ENCODE measurements around the gene OR52N1. TPM values are rescaled to one million over a fixed set of nuclear protein-coding genes. Genes with fewer than 3 reads are reported as not detected.

OR52N1 gene
- total and polyA plus RNA-seq, 2 of the 8 experiments (the other 6 are each of a cell fraction or from before 2014, with no cell fraction given) = 0.09 TPM; not detected in 1

GRCh38 chr11:5809122-5809519 lies 18.1 kb upstream of the OR52N1 start:
- no peak overlapping the region for H3K56ac ChIP-seq (replicated peaks; ENCODE audit: insufficient read length, low read depth, low read length)
- peak overlapping the region; percentile 53 to 76 (median 73); a peak in 7 of 8 replicates for H3K4me3 ChIP-seq (ENCODE audit: extremely low read depth in 1 of 4, insufficient read depth in 2 of 4, low read depth in 3 of 4, low read length in 4 of 4)
- H3K23me2 ChIP-seq (ENCODE audit: low read depth, low read length) = peaks cover 5% of the 10 kb centered on the region; the same call in 1 of the 2 replicates
- peak overlapping the region; percentile 75 to 83 for H3K4me2 ChIP-seq (ENCODE audit: insufficient read depth in 1 of 2, low read depth in 2 of 2, low read length in 2 of 2)
- no peaks in the 10 kb centered on the region for H3K36me3 ChIP-seq (ENCODE audit: control insufficient read depth in 2 of 4, insufficient read depth in 4 of 4, low read length in 3 of 4)
- H3K79me2 ChIP-seq (ENCODE audit: control insufficient read depth in 1 of 2, insufficient read depth in 2 of 2, low read length in 2 of 2) = no peaks in the 10 kb centered on the region
- WGBS, 2 experiments (ENCODE audit: extremely low coverage in 1 of 2, insufficient coverage in 1 of 2, insufficient read length in 1 of 2, insufficient replicate concordance in 2 of 2, low coverage in 1 of 2, low lambda C conversion rate in 2 of 2, missing lambda C conversion rate in 1 of 2) = 73% methylated on average over 5 of the region's 5 CpGs; no CpG with 5 or more reads in 1 of the 2 experiments
- H2AK5ac ChIP-seq (ENCODE audit: low read depth, low read length) = no peak overlapping the region
- no peak overlapping the region for H4K8ac ChIP-seq (ENCODE audit: extremely low read depth, insufficient read depth, low read length)
- H3K79me1 ChIP-seq (ENCODE audit: low read depth, low read length) = no peaks in the 10 kb centered on the region
- H2BK120ac ChIP-seq (replicated peaks; ENCODE audit: low read depth, low read length) = no peak overlapping the region
- no peak overlapping the region for H2BK15ac ChIP-seq (ENCODE audit: low read length)
- H2BK5ac ChIP-seq (ENCODE audit: low read depth, low read length) = no peak overlapping the region
- TF ChIP-seq EZH2 (IDR thresholded peaks at IDR 0.05; ENCODE audit: low read depth, low read length, severe bottlenecking) (no peak), JUN (IDR thresholded peaks at IDR 0.05; ENCODE audit: low read depth, low read length) (no peak), NRF1 (IDR thresholded peaks at IDR 0.05; ENCODE audit: low read depth, low read length) (no peak), BRCA1 (IDR thresholded peaks at IDR 0.05; ENCODE audit: low read depth, low read length) (no peak), CREB1 (IDR thresholded peaks at IDR 0.05) (no peak), SP1 (IDR thresholded peaks at IDR 0.05; ENCODE audit: low read depth, low read length) (no peak), ASH2L (IDR thresholded peaks at IDR 0.05; ENCODE audit: low read length) (no peak), CEBPB (IDR thresholded peaks at IDR 0.05; ENCODE audit: low read depth, low read length) (no peak), HDAC2 (IDR thresholded peaks at IDR 0.05; ENCODE audit: borderline replicate concordance in 1 of 2, low read depth in 2 of 2, low read length in 2 of 2) (no peak), POU5F1 (IDR thresholded peaks at IDR 0.05; ENCODE audit: low read depth, low read length) (no peak), PHF8 (conservative IDR thresholded peaks at IDR 0.05; ENCODE audit: low read depth, low read length) (no peak), TAF1 (IDR thresholded peaks at IDR 0.05; ENCODE audit: low read depth, low read length) (no peak)
- no peak overlapping the region for H2BK20ac ChIP-seq (ENCODE audit: low read length)
- no peak overlapping the region for H3K4ac ChIP-seq (replicated peaks; ENCODE audit: insufficient read length, low read depth, low read length)
- H3K18ac ChIP-seq (ENCODE audit: extremely low read depth, low read length) = no peak overlapping the region; the same call in 1 of the 2 replicates
- no peaks in the 10 kb centered on the region for H3K27me3 ChIP-seq (replicated peaks in 1 of 4; ENCODE audit: control insufficient read depth in 3 of 4, extremely low read depth in 1 of 4, insufficient read depth in 3 of 4, low read length in 3 of 4)
- no peak overlapping the region for H4K91ac ChIP-seq (replicated peaks; ENCODE audit: insufficient read length, low read length)
- H2BK12ac ChIP-seq (ENCODE audit: low read depth, low read length) = 0 out of 2 replicates have a peak overlapping the region, but pooled peaks have one; percentile 1
- DNase-seq (ENCODE audit: low read depth in 1 of 2, low spot score in 2 of 2) (peak in 1 of 2 experiments; percentile 47), FAIRE-seq (no peak)
- H2AFZ ChIP-seq (ENCODE audit: low read length) = peak overlapping the region; percentile 98
- H4K20me1 ChIP-seq (replicated peaks in 1 of 2; ENCODE audit: control insufficient read depth in 1 of 2, insufficient read depth in 2 of 2, low read length in 2 of 2) = no peaks in the 10 kb centered on the region
- POLR2A ChIA-PET (ENCODE audit: partially characterized antibody) = no interaction called here
- no peak overlapping the region for H3K27ac ChIP-seq (ENCODE audit: low read depth, low read length)
- peak overlapping the region in 1 of 4 experiments; percentile 64; a peak in 3 of 7 replicates for H3K9ac ChIP-seq (replicated peaks in 1 of 4; ENCODE audit: extremely low read depth in 1 of 4, low read depth in 3 of 4, low read length in 3 of 4)
- no peak overlapping the region for H3K14ac ChIP-seq (ENCODE audit: insufficient read length)
- no peak overlapping the region for H4K5ac ChIP-seq (ENCODE audit: insufficient read length, low read depth, low read length)
- H3K4me1 ChIP-seq (replicated peaks in 1 of 4; ENCODE audit: control insufficient read depth in 3 of 4, insufficient read depth in 4 of 4, low read length in 3 of 4) = peaks cover 0 to 7% (median 1%) of the 10 kb centered on the region in 4 experiments; a peak in 2 of 7 replicates
- H3K9me3 ChIP-seq (ENCODE audit: insufficient read depth in 2 of 2, low read depth in 1 of 2, low read length in 1 of 2) = no peaks in the 10 kb centered on the region
- no peak overlapping the region for H3K23ac ChIP-seq (ENCODE audit: insufficient read length)
- CTCF ChIA-PET (ENCODE audit: partially characterized antibody) = interaction anchor here (0.6 to 1.7 kb wide), 12 partner anchors 13 to 935 kb away, joined by 3 to 7 read pairs (median 4); no protein-coding TSS in a partner anchor
